Gastroesophageal sphincter (tissue), 3 donors: ENCODE measurements around the gene SCNN1A.

Source experiments
- POLR2A ChIP-seq, 2 donors: fragments of 450-650 bp; IDR thresholded peaks; one replicate each; pipeline ENCODE4 v1.6.1; 2017; ENCODE audit warnings: antibody characterized with exemption in 2 of 2, mild to moderate bottlenecking in 2 of 2, moderate library complexity in 1 of 2
- TF ChIP-seq, protein P1 (sequence below), 4 experiments: fragments of 200-600 bp in 2 of 4; fragments of 450-650 bp in 2 of 4; sonication (generic) in 1 of 4; IDR thresholded peaks; one replicate each; pipeline ENCODE4 v1.5.1; 2017 to 2019; ENCODE audit warnings: antibody characterized with exemption in 4 of 4, mild to moderate bottlenecking in 2 of 4, moderate library complexity in 2 of 4

DNA sequence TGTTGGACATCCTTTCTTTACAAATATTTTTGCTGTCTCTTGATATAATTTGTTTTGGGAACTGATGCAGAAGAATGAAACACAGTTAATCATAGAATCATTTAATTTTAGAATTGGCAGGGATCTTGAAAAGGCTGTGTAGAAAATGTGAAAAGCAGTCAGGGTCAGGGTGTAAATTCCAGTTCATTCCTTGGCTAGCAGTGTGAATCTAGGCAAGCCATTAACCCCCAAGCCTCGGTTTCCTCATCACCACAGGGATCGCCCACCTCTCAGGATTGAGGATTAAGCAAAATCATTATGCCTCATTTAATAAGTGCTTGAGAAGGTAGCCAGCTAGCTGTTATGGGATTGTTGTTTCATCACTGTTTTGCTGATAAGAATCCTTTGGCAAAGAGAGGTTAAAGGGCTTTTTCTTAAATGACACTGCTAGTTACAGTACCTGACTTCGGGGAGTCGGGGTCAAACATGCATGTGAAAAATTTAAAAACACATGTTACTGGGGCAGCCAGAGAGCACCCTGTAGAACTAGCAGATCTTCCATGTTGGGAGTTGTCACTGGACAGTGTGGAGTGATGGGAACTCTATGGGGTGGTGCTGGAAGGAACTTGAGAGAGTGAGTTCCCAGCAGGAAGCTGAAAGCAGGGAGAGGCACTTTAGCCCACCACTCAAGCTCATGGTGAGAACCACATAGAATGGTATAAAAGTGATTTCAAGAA is 44.2 kb downstream of the SCNN1A start:
- TF ChIP-seq, protein P1, sequence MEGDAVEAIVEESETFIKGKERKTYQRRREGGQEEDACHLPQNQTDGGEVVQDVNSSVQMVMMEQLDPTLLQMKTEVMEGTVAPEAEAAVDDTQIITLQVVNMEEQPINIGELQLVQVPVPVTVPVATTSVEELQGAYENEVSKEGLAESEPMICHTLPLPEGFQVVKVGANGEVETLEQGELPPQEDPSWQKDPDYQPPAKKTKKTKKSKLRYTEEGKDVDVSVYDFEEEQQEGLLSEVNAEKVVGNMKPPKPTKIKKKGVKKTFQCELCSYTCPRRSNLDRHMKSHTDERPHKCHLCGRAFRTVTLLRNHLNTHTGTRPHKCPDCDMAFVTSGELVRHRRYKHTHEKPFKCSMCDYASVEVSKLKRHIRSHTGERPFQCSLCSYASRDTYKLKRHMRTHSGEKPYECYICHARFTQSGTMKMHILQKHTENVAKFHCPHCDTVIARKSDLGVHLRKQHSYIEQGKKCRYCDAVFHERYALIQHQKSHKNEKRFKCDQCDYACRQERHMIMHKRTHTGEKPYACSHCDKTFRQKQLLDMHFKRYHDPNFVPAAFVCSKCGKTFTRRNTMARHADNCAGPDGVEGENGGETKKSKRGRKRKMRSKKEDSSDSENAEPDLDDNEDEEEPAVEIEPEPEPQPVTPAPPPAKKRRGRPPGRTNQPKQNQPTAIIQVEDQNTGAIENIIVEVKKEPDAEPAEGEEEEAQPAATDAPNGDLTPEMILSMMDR (IDR thresholded peaks at IDR 0.05) = no peak
- TF ChIP-seq POLR2A (IDR thresholded peaks at IDR 0.05) = no peak
